H1 (cell line): ENCODE measurements around the gene ITPR1. TPM values are rescaled to one million over a fixed set of nuclear protein-coding genes. Genes with fewer than 3 reads are reported as not detected.

Experiments
- CTCF ChIA-PET: fragments of 300-600 bp; sonication (Branson Sonifier 250); formaldehyde crosslinking; loops from one replicate; lab custom pipeline; 2021; ENCODE audit not compliant: partially characterized antibody; lab: Charles Lee
- POLR2A ChIA-PET: fragments of 300-600 bp; sonication (Branson Sonifier 250); formaldehyde crosslinking; loops from one replicate; lab custom pipeline; 2021; ENCODE audit warnings: inconsistent platforms; ENCODE audit not compliant: partially characterized antibody; lab: Charles Lee
- DNase-seq, 2 experiments: peaks; one replicate each; pipeline versions ENCODE4 v3.0.0 to v3.0.0-alpha.2; 2010 to 2022; ENCODE audit warnings: low spot score in 2 of 2, low read depth in 1 of 2, mixed read lengths in 1 of 2
- FAIRE-seq: peaks from 2 replicates; lab custom pipeline; 2011; peaks lifted over from hg19 to GRCh38; lab: Jason Lieb, UNC
- H2AFZ ChIP-seq: 2 replicates; pipeline ENCODE4 v1.8.1; 2012; ENCODE audit warnings: low read length, inconsistent platforms
- H2AK5ac ChIP-seq: 2 replicates; pipeline ENCODE4 v1.6.1; 2013; ENCODE audit warnings: low read depth, low read length
- H2BK120ac ChIP-seq: replicated peaks from 2 replicates; pipeline ENCODE3; 2013; ENCODE audit warnings: low read depth, low read length, inconsistent platforms
- H2BK12ac ChIP-seq: 2 replicates; pipeline ENCODE4 v1.6.1; 2013; ENCODE audit warnings: low read depth, low read length
- H2BK15ac ChIP-seq: 2 replicates; pipeline ENCODE4 v1.6.1; 2013; ENCODE audit warnings: low read length
- H2BK20ac ChIP-seq: 2 replicates; pipeline ENCODE4 v1.6.1; 2013; ENCODE audit warnings: low read length
- H2BK5ac ChIP-seq: 2 replicates; pipeline ENCODE4 v1.6.1; 2013; ENCODE audit warnings: low read depth, low read length
- H3K14ac ChIP-seq: 2 replicates; pipeline ENCODE4 v1.6.1; 2013; ENCODE audit warnings: inconsistent platforms; ENCODE audit not compliant: insufficient read length
- H3K18ac ChIP-seq: 2 replicates; pipeline ENCODE4 v1.6.1; 2013; ENCODE audit warnings: low read length; ENCODE audit errors: extremely low read depth
- H3K23ac ChIP-seq: 2 replicates; pipeline ENCODE4 v1.6.1; 2013; ENCODE audit warnings: inconsistent platforms; ENCODE audit not compliant: insufficient read length
- H3K23me2 ChIP-seq: 2 replicates; pipeline ENCODE4 v1.6.1; 2013; ENCODE audit warnings: low read depth, low read length
- H3K27ac ChIP-seq: 2 replicates; pipeline ENCODE4 v1.6.1; 2011; ENCODE audit warnings: low read depth, low read length, inconsistent platforms
- H3K27me3 ChIP-seq, 4 experiments: replicated peaks in 1 of 4; 1 replicate in 1 of 4; 2 replicates in 3 of 4; pipeline versions ENCODE4 v1.6.1 to v1.8.1; 2011 to 2013; ENCODE audit warnings: low read length in 3 of 4, mild to moderate bottlenecking in 3 of 4, inconsistent platforms in 2 of 4, mixed read lengths in 2 of 4, moderate library complexity in 1 of 4; ENCODE audit not compliant: control insufficient read depth in 3 of 4, insufficient read depth in 3 of 4; ENCODE audit errors: extremely low read depth in 1 of 4
- H3K36me3 ChIP-seq, 4 experiments: 2 replicates each; pipeline versions ENCODE4 v1.6.1 to v1.8.1; 2011 to 2013; ENCODE audit warnings: mild to moderate bottlenecking in 4 of 4, low read length in 3 of 4, moderate library complexity in 2 of 4, control low read depth in 1 of 4, inconsistent platforms in 1 of 4; ENCODE audit not compliant: insufficient read depth in 4 of 4, control insufficient read depth in 2 of 4
- H3K4ac ChIP-seq: replicated peaks from 2 replicates; pipeline ENCODE3; 2013; ENCODE audit warnings: low read length, low read depth, mixed read lengths, inconsistent platforms; ENCODE audit not compliant: insufficient read length
- H3K4me1 ChIP-seq, 4 experiments: replicated peaks in 1 of 4; 1 replicate in 1 of 4; 2 replicates in 3 of 4; pipeline versions ENCODE4 v1.6.1 to v1.8.1; 2011 to 2013; ENCODE audit warnings: low read length in 3 of 4, inconsistent platforms in 2 of 4, mixed read lengths in 1 of 4; ENCODE audit not compliant: insufficient read depth in 4 of 4, control insufficient read depth in 3 of 4
- H3K4me2 ChIP-seq, 2 experiments: 2 replicates each; pipeline versions ENCODE4 v1.6.1 to v1.8.1; 2011 to 2013; ENCODE audit warnings: low read depth in 2 of 2, low read length in 2 of 2, control low read depth in 1 of 2, inconsistent platforms in 1 of 2, mild to moderate bottlenecking in 1 of 2; ENCODE audit not compliant: insufficient read depth in 1 of 2
- H3K4me3 ChIP-seq, 4 experiments: fragments of 200-600, 300-600 bp in 1 of 4; sonication (generic), shearing (Covaris generic), sonication (Bioruptor Twin) in 1 of 4; 2 replicates each; pipeline versions ENCODE4 v1.5.1 to v1.8.1; 2011 to 2016; ENCODE audit warnings: low read length in 4 of 4, low read depth in 3 of 4, control low read depth in 2 of 4, inconsistent platforms in 2 of 4, mild to moderate bottlenecking in 2 of 4, mixed read lengths in 1 of 4, moderate library complexity in 1 of 4; ENCODE audit not compliant: insufficient read depth in 2 of 4; ENCODE audit errors: extremely low read depth in 1 of 4
- H3K56ac ChIP-seq: replicated peaks from 2 replicates; pipeline ENCODE3; 2013; ENCODE audit warnings: low read depth, mild to moderate bottlenecking, mixed read lengths, low read length, inconsistent platforms; ENCODE audit not compliant: insufficient read length
- H3K79me1 ChIP-seq: 2 replicates; pipeline ENCODE4 v1.6.1; 2013; ENCODE audit warnings: low read depth, low read length, control low read depth
- H3K79me2 ChIP-seq, 2 experiments: 2 replicates each; pipeline versions ENCODE4 v1.6.1 to v1.8.1; 2012 to 2013; ENCODE audit warnings: low read length in 2 of 2, mild to moderate bottlenecking in 2 of 2, inconsistent platforms in 1 of 2; ENCODE audit not compliant: insufficient read depth in 2 of 2, control insufficient read depth in 1 of 2
- H3K9ac ChIP-seq, 4 experiments: replicated peaks in 1 of 4; 1 replicate in 1 of 4; 2 replicates in 3 of 4; pipeline versions ENCODE4 v1.6.1 to v1.8.1; 2011 to 2013; ENCODE audit warnings: low read depth in 3 of 4, low read length in 3 of 4, control low read depth in 2 of 4, mild to moderate bottlenecking in 2 of 4, moderate library complexity in 2 of 4, inconsistent platforms in 1 of 4; ENCODE audit errors: extremely low read depth in 1 of 4
- H3K9me3 ChIP-seq, 2 experiments: 2 replicates each; pipeline versions ENCODE4 v1.6.1 to v1.8.1; 2012 to 2013; ENCODE audit warnings: mild to moderate bottlenecking in 2 of 2, moderate library complexity in 2 of 2, control low read depth in 1 of 2, inconsistent platforms in 1 of 2, low read depth in 1 of 2, low read length in 1 of 2, mixed read lengths in 1 of 2; ENCODE audit not compliant: insufficient read depth in 2 of 2
- H4K20me1 ChIP-seq, 2 experiments: replicated peaks in 1 of 2; 2 replicates each; pipeline versions ENCODE3 to v1.8.1; 2011 to 2013; ENCODE audit warnings: inconsistent platforms in 2 of 2, low read length in 2 of 2, mild to moderate bottlenecking in 1 of 2; ENCODE audit not compliant: insufficient read depth in 2 of 2, control insufficient read depth in 1 of 2
- H4K5ac ChIP-seq: 2 replicates; pipeline ENCODE4 v1.6.1; 2013; ENCODE audit warnings: low read length, low read depth, mixed read lengths, inconsistent platforms; ENCODE audit not compliant: insufficient read length
- H4K8ac ChIP-seq: 2 replicates; pipeline ENCODE4 v1.8.0; 2013; ENCODE audit warnings: mild to moderate bottlenecking, moderate library complexity, low read length, inconsistent platforms; ENCODE audit not compliant: insufficient read depth; ENCODE audit errors: extremely low read depth
- H4K91ac ChIP-seq: replicated peaks from 2 replicates; pipeline ENCODE3; 2013; ENCODE audit warnings: low read length, mixed read lengths, inconsistent platforms; ENCODE audit not compliant: insufficient read length
- CTBP2 ChIP-seq: IDR thresholded peaks from 2 replicates; pipeline ENCODE4 v1.7.0; 2011; ENCODE audit warnings: borderline replicate concordance, mild to moderate bottlenecking, moderate library complexity, mixed read lengths, low read length; ENCODE audit not compliant: insufficient read depth, insufficient read length
- KDM5A ChIP-seq: fragments of 200-600 bp; IDR thresholded peaks from 2 replicates; pipeline ENCODE4 v1.7.1; 2012; ENCODE audit warnings: mild to moderate bottlenecking, low read length, inconsistent platforms, mixed read lengths
- MAX ChIP-seq: IDR thresholded peaks from 2 replicates; pipeline ENCODE4 v1.6.1; 2012; ENCODE audit warnings: inconsistent platforms
- NRF1 ChIP-seq: IDR thresholded peaks from 2 replicates; pipeline ENCODE4 v1.6.1; 2011; ENCODE audit warnings: mild to moderate bottlenecking, low read depth, low read length, improper control_type of control experiment
- RXRA ChIP-seq: IDR thresholded peaks from 2 replicates; pipeline ENCODE4 v1.6.1; 2011; ENCODE audit warnings: low read depth, mild to moderate bottlenecking, low read length, moderate library complexity; ENCODE audit not compliant: insufficient read depth
- SIRT6 ChIP-seq: IDR thresholded peaks from one replicate; pipeline ENCODE4 v1.7.1; 2012; ENCODE audit warnings: low read length, inconsistent platforms
- SIX5 ChIP-seq: IDR thresholded peaks from 2 replicates; pipeline ENCODE4 v1.6.1; 2011; ENCODE audit warnings: mild to moderate bottlenecking, low read depth, low read length
- SRF ChIP-seq: IDR thresholded peaks from 2 replicates; pipeline ENCODE4 v1.6.1; 2011; ENCODE audit warnings: mild to moderate bottlenecking, low read depth, low read length, moderate library complexity
- WGBS, 2 experiments: shearing (Covaris generic) in 1 of 2; methylation state at CpG; one replicate each; pipeline versions ENCODE4 v1.1.6 to v1.1.7; 2013 to 2015; ENCODE audit warnings: low lambda C conversion rate in 2 of 2, mixed read lengths in 2 of 2, inconsistent platforms in 1 of 2, low coverage in 1 of 2, missing lambda C conversion rate in 1 of 2; ENCODE audit not compliant: insufficient replicate concordance in 2 of 2, insufficient coverage in 1 of 2, insufficient read length in 1 of 2; ENCODE audit errors: extremely low coverage in 1 of 2, missing lambda C conversion rate in 1 of 2; 5-methylcytosine and 5-hydroxymethylcytosine counted together
- polyA plus RNA-seq, 7 experiments: library from polyadenylated mRNA; depleted of rRNA in 3 of 7; stranded (reverse) in 5 of 7; unstranded in 2 of 7; fragments of >200 nt in 5 of 7; fragments of 200-250 nt in 2 of 7; gene quantifications; 1 replicate in 5 of 7; 2 replicates in 1 of 7; 4 replicates in 1 of 7; pipeline versions ENCODE4 v1.2.1 to v1.2.3, GENCODE V29; 2011 to 2013; ENCODE audit warnings: missing spikeins in 2 of 7, mixed read lengths in 2 of 7
- total RNA-seq: library from RNA; stranded (reverse); fragmentation: NEBNext Ultra II Directional; extraction: Animal tissue kit (Norgen Biotek cat#: 25700); gene quantifications from 2 replicates; pipeline ENCODE4 v1.2.1, GENCODE V29; 2021

ITPR1 gene
- total and polyA plus RNA-seq, 2 of the 8 experiments (the other 6 are each of a cell fraction or from before 2014, with no cell fraction given): 2.5 to 16.3 TPM

- H4K5ac ChIP-seq: no peak overlapping the region
- H2AFZ ChIP-seq: no peak overlapping the region
- CTCF ChIA-PET: interaction anchor here (1.6 kb wide), 2 partner anchors 13 to 108 kb away, joined by 3 to 4 read pairs; no protein-coding TSS in a partner anchor
- POLR2A ChIA-PET: interaction anchor here (2.2 kb wide), 1 partner anchor 33 kb away, joined by 11 read pairs; the partner anchor contains the start of gene ITPR1
- H3K56ac ChIP-seq: no peak overlapping the region
- no peak overlapping the region for H4K91ac ChIP-seq
- no peak overlapping the region for H3K14ac ChIP-seq
- no peaks in the 10 kb centered on the region for H3K4me1 ChIP-seq
- H3K9me3 ChIP-seq: no peaks in the 10 kb centered on the region
- FAIRE-seq (no peak), DNase-seq (no peak)
- H2BK5ac ChIP-seq: no peak overlapping the region
- no peak overlapping the region for H2BK120ac ChIP-seq
- H3K79me1 ChIP-seq: no peaks in the 10 kb centered on the region
- no peak overlapping the region for H3K4ac ChIP-seq
- no peaks in the 10 kb centered on the region for H4K20me1 ChIP-seq
- no peak overlapping the region for H2BK20ac ChIP-seq
- no peak overlapping the region for H2BK15ac ChIP-seq
- H2AK5ac ChIP-seq: no peak overlapping the region
- H3K23me2 ChIP-seq: no peaks in the 10 kb centered on the region
- WGBS, 2 experiments: 86% methylated on average over 3 of the region's 3 CpGs; no CpG with 5 or more reads in 1 of the 2 experiments
- no peak overlapping the region for H3K9ac ChIP-seq
- H3K23ac ChIP-seq: no peak overlapping the region
- no peak overlapping the region for H3K4me2 ChIP-seq
- no peak overlapping the region for H3K27ac ChIP-seq
- H2BK12ac ChIP-seq: no peak overlapping the region
- no peaks in the 10 kb centered on the region for H3K36me3 ChIP-seq
- no peak overlapping the region for H4K8ac ChIP-seq
- H3K27me3 ChIP-seq: no peaks in the 10 kb centered on the region
- no peaks in the 10 kb centered on the region for H3K79me2 ChIP-seq
- no peak overlapping the region for H3K4me3 ChIP-seq
- no peak overlapping the region for H3K18ac ChIP-seq
- no peak for TF ChIP-seq SIRT6
- TF ChIP-seq SIX5: no peak
- TF ChIP-seq NRF1: no peak
- TF ChIP-seq SRF: no peak
- TF ChIP-seq MAX: no peak
- TF ChIP-seq CTBP2: no peak
- no peak for TF ChIP-seq KDM5A
- no peak for TF ChIP-seq RXRA
These were observed 32.5 kb downstream of the ITPR1 start for GRCh38 chr3:4525560-4526223.
